ENCODE results near the gene ZFP1.
"Not testable (repeated sequence)": the region's sequence is repeated elsewhere in the genome, so short reads cannot be mapped to it uniquely, and the experiment has no call there.

The ZFP1 gene

DNA sequence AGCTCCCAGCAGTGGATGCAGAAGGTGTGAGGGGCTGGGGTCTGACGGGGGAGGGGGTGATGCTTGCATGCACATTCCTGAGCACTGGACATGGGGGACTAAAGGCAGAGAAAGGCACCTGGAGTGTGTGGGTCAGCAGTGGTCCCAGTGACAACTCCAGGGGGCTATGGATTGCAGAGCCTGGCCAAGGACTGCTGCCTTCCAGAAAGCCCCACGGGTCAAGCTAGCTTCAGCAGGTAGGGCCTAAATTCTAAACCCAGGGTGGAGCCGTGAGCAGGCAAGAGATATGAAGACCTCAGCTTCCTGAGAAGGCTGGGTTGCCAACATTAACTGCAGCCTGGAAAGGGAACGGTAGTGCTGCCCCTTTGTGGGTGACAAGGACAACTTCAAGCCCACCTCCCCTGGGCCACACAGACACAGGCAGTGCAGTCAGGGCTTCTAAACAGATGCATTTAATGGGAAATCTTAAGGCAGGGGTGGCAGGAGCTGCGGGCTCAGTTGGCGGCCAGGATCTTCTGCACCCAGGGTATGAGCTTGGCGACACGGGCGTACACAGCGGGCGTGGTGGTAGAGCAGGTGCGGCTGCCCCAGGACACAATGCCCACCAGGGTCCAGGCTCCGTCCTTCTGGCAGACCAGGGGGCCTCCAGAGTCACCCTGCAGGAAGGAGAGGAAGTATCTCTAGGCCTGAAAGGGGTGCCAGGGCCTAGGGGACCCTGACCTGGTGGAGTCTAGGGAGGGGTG, 55.5 kb downstream of the ZFP1 start:
- H3K4me1 ChIP-seq (ENCODE audit: control insufficient read depth in 2 of 2, insufficient read depth in 2 of 2, low read length in 2 of 2) = peaks cover 0 to 4% of the 10 kb centered on the region in 2 donors
- no peaks in the 10 kb centered on the region for H3K9me3 ChIP-seq (ENCODE audit: control insufficient read depth in 2 of 2, low read length in 2 of 2)
- no peak overlapping the region for H3K4me3 ChIP-seq (ENCODE audit: low read length in 2 of 2)
- H3K36me3 ChIP-seq (ENCODE audit: control insufficient read depth in 2 of 2, insufficient read depth in 2 of 2, low read length in 2 of 2) = no peaks in the 10 kb centered on the region
- no peak overlapping the region for H3K27ac ChIP-seq (ENCODE audit: low read depth in 2 of 2, low read length in 2 of 2)
- no peaks in the 10 kb centered on the region for H3K27me3 ChIP-seq (ENCODE audit: control insufficient read depth in 2 of 2, insufficient read depth in 2 of 2, low read length in 2 of 2)
- H3K9ac ChIP-seq (ENCODE audit: low read depth in 1 of 2, low read length in 2 of 2) = no peak overlapping the region

- no peak overlapping the region for H3K27ac ChIP-seq (ENCODE audit: low read depth in 2 of 2, low read length in 2 of 2)
- no peaks in the 10 kb centered on the region for H3K9me3 ChIP-seq (ENCODE audit: control insufficient read depth in 2 of 2, low read length in 2 of 2)
- no peaks in the 10 kb centered on the region for H3K36me3 ChIP-seq (ENCODE audit: control insufficient read depth in 2 of 2, insufficient read depth in 2 of 2, low read length in 2 of 2)
- H3K9ac ChIP-seq (ENCODE audit: low read depth in 1 of 2, low read length in 2 of 2) = no peak overlapping the region
- no peak overlapping the region for H3K4me3 ChIP-seq (ENCODE audit: low read length in 2 of 2)
- no peaks in the 10 kb centered on the region for H3K27me3 ChIP-seq (ENCODE audit: control insufficient read depth in 2 of 2, insufficient read depth in 2 of 2, low read length in 2 of 2)
- H3K4me1 ChIP-seq (ENCODE audit: control insufficient read depth in 2 of 2, insufficient read depth in 2 of 2, low read length in 2 of 2) = peaks cover 0 to 3% of the 10 kb centered on the region in 2 donors
These were observed 56.1 kb downstream of the ZFP1 start for GRCh38 chr16:75204410-75204758.

DNA sequence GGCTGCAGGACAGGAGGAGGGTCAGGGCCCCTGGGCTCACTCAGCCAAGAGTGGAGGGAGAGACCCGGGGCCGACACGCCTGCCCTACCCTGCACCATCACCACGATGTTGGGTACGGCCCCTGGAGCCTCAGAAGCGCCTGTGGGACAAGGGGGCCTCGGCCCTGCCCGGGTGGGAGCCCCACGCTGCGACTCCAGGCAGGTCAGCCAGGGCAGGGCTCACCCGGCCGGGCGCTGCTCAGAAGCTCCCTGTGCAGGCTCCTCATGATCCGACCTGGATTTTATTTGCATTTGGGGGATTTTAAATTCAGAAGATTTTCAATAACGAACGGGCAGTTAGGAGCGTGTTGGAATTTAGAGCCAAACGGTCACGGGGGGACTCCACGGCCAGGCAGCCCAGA, 56.6 kb downstream of the ZFP1 start:
- not testable (repeated sequence) for H3K4me1 ChIP-seq (ENCODE audit: control insufficient read depth in 2 of 2, insufficient read depth in 2 of 2, low read length in 2 of 2); H3K27me3 ChIP-seq (ENCODE audit: control insufficient read depth in 2 of 2, insufficient read depth in 2 of 2, low read length in 2 of 2); H3K36me3 ChIP-seq (ENCODE audit: control insufficient read depth in 2 of 2, insufficient read depth in 2 of 2, low read length in 2 of 2); H3K9me3 ChIP-seq (ENCODE audit: control insufficient read depth in 2 of 2, low read length in 2 of 2); H3K9ac ChIP-seq (ENCODE audit: low read depth in 1 of 2, low read length in 2 of 2); H3K27ac ChIP-seq (ENCODE audit: low read depth in 2 of 2, low read length in 2 of 2); H3K4me3 ChIP-seq (ENCODE audit: low read length in 2 of 2)

GRCh38 chr16:75205438-75205837, 57.1 kb downstream of the ZFP1 start:
- H3K27me3 ChIP-seq (ENCODE audit: control insufficient read depth in 2 of 2, insufficient read depth in 2 of 2, low read length in 2 of 2); H3K27ac ChIP-seq (ENCODE audit: low read depth in 2 of 2, low read length in 2 of 2); H3K36me3 ChIP-seq (ENCODE audit: control insufficient read depth in 2 of 2, insufficient read depth in 2 of 2, low read length in 2 of 2); H3K4me3 ChIP-seq (ENCODE audit: low read length in 2 of 2); H3K4me1 ChIP-seq (ENCODE audit: control insufficient read depth in 2 of 2, insufficient read depth in 2 of 2, low read length in 2 of 2); H3K9ac ChIP-seq (ENCODE audit: low read depth in 1 of 2, low read length in 2 of 2); H3K9me3 ChIP-seq (ENCODE audit: control insufficient read depth in 2 of 2, low read length in 2 of 2): not testable (repeated sequence)

- not testable (repeated sequence) for H3K27ac ChIP-seq (ENCODE audit: low read depth in 2 of 2, low read length in 2 of 2); H3K4me1 ChIP-seq (ENCODE audit: control insufficient read depth in 2 of 2, insufficient read depth in 2 of 2, low read length in 2 of 2); H3K36me3 ChIP-seq (ENCODE audit: control insufficient read depth in 2 of 2, insufficient read depth in 2 of 2, low read length in 2 of 2); H3K4me3 ChIP-seq (ENCODE audit: low read length in 2 of 2); H3K9ac ChIP-seq (ENCODE audit: low read depth in 1 of 2, low read length in 2 of 2); H3K27me3 ChIP-seq (ENCODE audit: control insufficient read depth in 2 of 2, insufficient read depth in 2 of 2, low read length in 2 of 2); H3K9me3 ChIP-seq (ENCODE audit: control insufficient read depth in 2 of 2, low read length in 2 of 2)
These were observed 57.8 kb downstream of the ZFP1 start for GRCh38 chr16:75205961-75206748.

GRCh38 chr16:75206749-75207451, 58.6 kb downstream of the ZFP1 start, which contains the start of gene CTRB2:
CTRB2 (minus strand) TSS chr16:75207161; CDS start chr16:75207141, 20 bp downstream.
- no peaks in the 10 kb centered on the region for H3K4me1 ChIP-seq (ENCODE audit: control insufficient read depth in 2 of 2, insufficient read depth in 2 of 2, low read length in 2 of 2)
- H3K4me3 ChIP-seq (ENCODE audit: low read length in 2 of 2) = no peak within 1 kb of the TSS
- H3K9me3 ChIP-seq (ENCODE audit: control insufficient read depth in 2 of 2, low read length in 2 of 2) = no peaks in the 10 kb centered on the region
- H3K9ac ChIP-seq (ENCODE audit: low read depth in 1 of 2, low read length in 2 of 2) = no peak within 1 kb of the TSS
- no peak within 1 kb of the TSS for H3K27ac ChIP-seq (ENCODE audit: low read depth in 2 of 2, low read length in 2 of 2)
- no peaks in the 10 kb centered on the region for H3K27me3 ChIP-seq (ENCODE audit: control insufficient read depth in 2 of 2, insufficient read depth in 2 of 2, low read length in 2 of 2)
- no peaks in the 10 kb centered on the region for H3K36me3 ChIP-seq (ENCODE audit: control insufficient read depth in 2 of 2, insufficient read depth in 2 of 2, low read length in 2 of 2)

GRCh38 chr16:75207831-75208230, 59.5 kb downstream of the ZFP1 start:
- no peak overlapping the region for H3K4me3 ChIP-seq (ENCODE audit: low read length in 2 of 2)
- H3K9ac ChIP-seq (ENCODE audit: low read depth in 1 of 2, low read length in 2 of 2) = no peak overlapping the region

DNA sequence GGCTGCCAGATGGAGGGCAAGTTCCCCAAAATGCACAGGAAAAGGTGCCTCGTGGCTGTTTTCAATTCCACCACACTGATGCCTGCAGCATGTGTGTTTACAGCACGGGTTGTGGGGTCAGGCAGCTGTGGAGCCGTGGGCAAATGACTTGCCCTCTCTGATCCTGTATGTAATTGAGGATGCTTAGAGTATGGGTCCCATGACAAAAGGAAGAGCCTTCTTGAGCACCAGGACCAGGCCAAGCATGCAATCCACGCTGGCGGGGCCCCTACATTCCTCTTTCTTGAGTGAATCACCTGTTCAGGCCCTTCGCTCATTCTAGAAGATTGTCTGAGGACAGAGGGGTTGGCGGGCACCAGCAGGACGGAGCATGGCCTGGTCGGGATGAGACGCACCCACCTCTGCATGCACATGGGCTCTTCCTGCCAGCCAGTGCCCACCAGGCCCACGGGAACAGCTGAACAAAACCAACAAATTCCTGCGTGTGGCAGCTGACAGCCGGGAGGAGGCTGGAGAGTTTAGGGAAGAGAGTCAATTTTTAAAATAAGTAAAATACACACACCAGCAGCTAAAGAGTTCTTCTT, 60.0 kb downstream of the ZFP1 start:
- H3K36me3 ChIP-seq (ENCODE audit: control insufficient read depth in 2 of 2, insufficient read depth in 2 of 2, low read length in 2 of 2) = no peaks in the 10 kb centered on the region
- no peak overlapping the region for H3K4me3 ChIP-seq (ENCODE audit: low read length in 2 of 2)
- H3K9ac ChIP-seq (ENCODE audit: low read depth in 1 of 2, low read length in 2 of 2) = no peak overlapping the region
- H3K27ac ChIP-seq (ENCODE audit: low read depth in 2 of 2, low read length in 2 of 2) = no peak overlapping the region
- no peaks in the 10 kb centered on the region for H3K4me1 ChIP-seq (ENCODE audit: control insufficient read depth in 2 of 2, insufficient read depth in 2 of 2, low read length in 2 of 2)
- H3K9me3 ChIP-seq (ENCODE audit: control insufficient read depth in 2 of 2, low read length in 2 of 2) = no peaks in the 10 kb centered on the region
- no peaks in the 10 kb centered on the region for H3K27me3 ChIP-seq (ENCODE audit: control insufficient read depth in 2 of 2, insufficient read depth in 2 of 2, low read length in 2 of 2)

More at GRCh38 chr16:75207831-75208230, 59.5 kb downstream of the ZFP1 start:
- no peaks in the 10 kb centered on the region for H3K36me3 ChIP-seq (ENCODE audit: control insufficient read depth in 2 of 2, insufficient read depth in 2 of 2, low read length in 2 of 2)
- H3K4me1 ChIP-seq (ENCODE audit: control insufficient read depth in 2 of 2, insufficient read depth in 2 of 2, low read length in 2 of 2) = no peaks in the 10 kb centered on the region
- H3K9me3 ChIP-seq (ENCODE audit: control insufficient read depth in 2 of 2, low read length in 2 of 2) = no peaks in the 10 kb centered on the region
- no peak overlapping the region for H3K27ac ChIP-seq (ENCODE audit: low read depth in 2 of 2, low read length in 2 of 2)
- no peaks in the 10 kb centered on the region for H3K27me3 ChIP-seq (ENCODE audit: control insufficient read depth in 2 of 2, insufficient read depth in 2 of 2, low read length in 2 of 2)

GRCh38 chr16:75208861-75209505, 60.7 kb downstream of the ZFP1 start:
- Histone ChIP-seq H3K27ac (ENCODE audit: low read depth in 2 of 2, low read length in 2 of 2) (no peak overlapping the region), H3K9me3 (ENCODE audit: control insufficient read depth in 2 of 2, low read length in 2 of 2) (no peaks in the 10 kb centered on the region), H3K27me3 (ENCODE audit: control insufficient read depth in 2 of 2, insufficient read depth in 2 of 2, low read length in 2 of 2) (no peaks in the 10 kb centered on the region), H3K9ac (ENCODE audit: low read depth in 1 of 2, low read length in 2 of 2) (no peak overlapping the region), H3K4me1 (ENCODE audit: control insufficient read depth in 2 of 2, insufficient read depth in 2 of 2, low read length in 2 of 2) (no peaks in the 10 kb centered on the region), H3K36me3 (ENCODE audit: control insufficient read depth in 2 of 2, insufficient read depth in 2 of 2, low read length in 2 of 2) (no peaks in the 10 kb centered on the region), H3K4me3 (ENCODE audit: low read length in 2 of 2) (no peak overlapping the region)

Data from mucosa of rectum (tissue), 2 donors.